GM23248 (cell line): ENCODE data around the gene NPHP4. TPM values are rescaled to one million over a fixed set of nuclear protein-coding genes. Genes with fewer than 3 reads are reported as not detected.
A peak's percentile ranks its signal among the peaks of the same experiment; 100 is the strongest.

Experiments used
- DNase-seq: peaks from one replicate; pipeline ENCODE4 v3.0.0-alpha.2; 2015
- H2AFZ ChIP-seq: fragments of 200-600 bp; sonication (generic); 2 replicates; pipeline ENCODE4 v1.6.1; 2016; ENCODE audit warnings: antibody characterized with exemption
- H3F3A ChIP-seq: fragments of 200-600 bp; sonication (generic); 2 replicates; pipeline ENCODE4 v1.6.1; 2016; ENCODE audit warnings: mild to moderate bottlenecking, antibody characterized with exemption, mixed run types; ENCODE audit not compliant: insufficient read depth
- H3K27ac ChIP-seq: fragments of 200-600 bp; sonication (generic); 2 replicates; pipeline ENCODE4 v1.5.1; 2016; ENCODE audit warnings: mild to moderate bottlenecking
- H3K27me3 ChIP-seq: fragments of 200-600 bp; sonication (generic); replicated peaks from 2 replicates; pipeline ENCODE4 v1.6.1; 2016; ENCODE audit warnings: mild to moderate bottlenecking; ENCODE audit not compliant: insufficient read depth
- H3K36me3 ChIP-seq: fragments of 200-600 bp; sonication (generic); 2 replicates; pipeline ENCODE4 v1.6.1; 2016; ENCODE audit warnings: low read depth, mild to moderate bottlenecking
- H3K4me1 ChIP-seq: fragments of 200-600 bp; sonication (generic); 2 replicates; pipeline ENCODE4 v1.6.1; 2016; ENCODE audit warnings: mild to moderate bottlenecking; ENCODE audit not compliant: insufficient read depth
- H3K4me2 ChIP-seq: fragments of 200-600 bp; sonication (generic); one replicate; pipeline ENCODE4 v1.6.1; 2016; ENCODE audit warnings: mild to moderate bottlenecking; ENCODE audit not compliant: unreplicated experiment
- H3K4me3 ChIP-seq: fragments of 200-600 bp; sonication (generic); 2 replicates; pipeline ENCODE4 v1.5.1; 2016; ENCODE audit warnings: mild to moderate bottlenecking
- H3K79me2 ChIP-seq: fragments of 200-600 bp; sonication (generic); 2 replicates; pipeline ENCODE4 v1.6.1; 2016; ENCODE audit warnings: mild to moderate bottlenecking; ENCODE audit not compliant: insufficient read depth
- H3K9ac ChIP-seq: fragments of 200-600 bp; sonication (generic); 2 replicates; pipeline ENCODE4 v1.6.1; 2016; ENCODE audit warnings: mild to moderate bottlenecking
- H3K9me2 ChIP-seq: fragments of 200-600 bp; sonication (generic); 2 replicates; pipeline ENCODE4 v1.6.1; 2016; ENCODE audit warnings: mixed run types, mild to moderate bottlenecking, moderate library complexity; ENCODE audit not compliant: insufficient read depth
- H3K9me3 ChIP-seq: fragments of 200-600 bp; sonication (generic); one replicate; pipeline ENCODE4 v1.6.1; 2017; ENCODE audit warnings: low read depth
- H4K20me1 ChIP-seq: fragments of 200-600 bp; sonication (generic); 2 replicates; pipeline ENCODE4 v1.6.0; 2016; ENCODE audit not compliant: insufficient read depth
- EZH2 ChIP-seq: fragments of 200-600 bp; sonication (generic); IDR thresholded peaks from 2 replicates; pipeline ENCODE4 v1.6.1; 2018; ENCODE audit warnings: antibody characterized with exemption, mild to moderate bottlenecking; ENCODE audit not compliant: insufficient read depth, poor library complexity, severe bottlenecking
- EZH2phosphoT487 ChIP-seq: fragments of 200-600 bp; sonication (generic); IDR thresholded peaks from 2 replicates; pipeline ENCODE4 v1.6.1; 2018; ENCODE audit warnings: antibody characterized with exemption, moderate library complexity, mild to moderate bottlenecking, low read depth; ENCODE audit not compliant: insufficient read depth
- WGBS, 2 experiments: methylation state at CpG; one replicate each; pipeline ENCODE4 v1.1.6; 2015 to 2017; ENCODE audit warnings: low lambda C conversion rate in 2 of 2, low coverage in 1 of 2; ENCODE audit errors: missing lambda C conversion rate in 2 of 2; 5-methylcytosine and 5-hydroxymethylcytosine counted together
- in situ Hi-C: fragments of 300-500 bp; cut with MboI; formaldehyde crosslinking; loops from 2 replicates; pipeline ENCODE4 v1.15.0; 2020
- polyA plus RNA-seq: library from polyadenylated mRNA; unstranded; fragments of >200 nt; fragmentation: Nextera tagmentation; extraction: Ambion mirVana; gene quantifications from 2 replicates; pipeline ENCODE4 v1.2.1, GENCODE V29; 2016
- total RNA-seq: library from RNA; depleted of rRNA; stranded (reverse); fragments of >200 nt; shearing (Covaris generic); gene quantifications from 2 replicates; pipeline ENCODE4 v1.2.3, GENCODE V29; 2014

The NPHP4 gene
- total and polyA plus RNA-seq, 2 experiments from 2014 or later, result 4.0 to 4.2 TPM

DNA sequence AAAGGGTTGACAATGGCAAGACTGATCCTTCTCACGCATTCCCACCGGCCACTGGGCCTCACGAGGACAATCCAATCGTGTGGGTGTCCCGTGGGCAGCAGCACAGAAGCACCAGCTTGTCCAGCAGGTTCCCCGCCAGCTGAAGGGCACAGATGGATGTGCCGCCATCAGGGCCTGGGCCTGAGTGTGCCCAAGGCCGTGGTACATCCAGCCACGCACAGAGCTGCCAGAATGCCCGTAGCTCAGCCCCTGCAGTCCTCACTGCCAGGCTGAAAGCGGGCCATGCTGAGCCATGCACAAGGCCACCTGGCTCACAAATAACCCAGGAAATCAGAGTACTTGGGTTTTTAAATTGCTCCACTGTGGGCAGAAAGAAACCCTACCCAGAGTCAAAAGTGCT, 7.0 kb downstream of the NPHP4 start:
- TF ChIP-seq EZH2 (no peak), EZH2phosphoT487 (no peak)
- 81 to 86% methylated on average over 11 of the region's 11 CpGs for WGBS, 2 experiments
- in situ Hi-C loops, result no loop called here
- no peaks in the 10 kb centered on the region for H3K9me3 ChIP-seq
- H3K4me1 ChIP-seq, result peaks cover 16% of the 10 kb centered on the region
- H3K4me3 ChIP-seq, result no peak overlapping the region
- H3K9me2 ChIP-seq, result no peaks in the 10 kb centered on the region
- H3K27me3 ChIP-seq, result no peaks in the 10 kb centered on the region
- no peak overlapping the region for H2AFZ ChIP-seq
- H3F3A ChIP-seq, result peaks cover 28% of the 10 kb centered on the region; the same call in 1 of the 2 replicates
- no peak overlapping the region for H3K27ac ChIP-seq
- H3K4me2 ChIP-seq, result no peak overlapping the region
- H4K20me1 ChIP-seq, result no peaks in the 10 kb centered on the region
- no peaks in the 10 kb centered on the region for H3K36me3 ChIP-seq
- no peak for DNase-seq
- no peak overlapping the region for H3K9ac ChIP-seq
- H3K79me2 ChIP-seq, result peaks cover 28% of the 10 kb centered on the region

DNA sequence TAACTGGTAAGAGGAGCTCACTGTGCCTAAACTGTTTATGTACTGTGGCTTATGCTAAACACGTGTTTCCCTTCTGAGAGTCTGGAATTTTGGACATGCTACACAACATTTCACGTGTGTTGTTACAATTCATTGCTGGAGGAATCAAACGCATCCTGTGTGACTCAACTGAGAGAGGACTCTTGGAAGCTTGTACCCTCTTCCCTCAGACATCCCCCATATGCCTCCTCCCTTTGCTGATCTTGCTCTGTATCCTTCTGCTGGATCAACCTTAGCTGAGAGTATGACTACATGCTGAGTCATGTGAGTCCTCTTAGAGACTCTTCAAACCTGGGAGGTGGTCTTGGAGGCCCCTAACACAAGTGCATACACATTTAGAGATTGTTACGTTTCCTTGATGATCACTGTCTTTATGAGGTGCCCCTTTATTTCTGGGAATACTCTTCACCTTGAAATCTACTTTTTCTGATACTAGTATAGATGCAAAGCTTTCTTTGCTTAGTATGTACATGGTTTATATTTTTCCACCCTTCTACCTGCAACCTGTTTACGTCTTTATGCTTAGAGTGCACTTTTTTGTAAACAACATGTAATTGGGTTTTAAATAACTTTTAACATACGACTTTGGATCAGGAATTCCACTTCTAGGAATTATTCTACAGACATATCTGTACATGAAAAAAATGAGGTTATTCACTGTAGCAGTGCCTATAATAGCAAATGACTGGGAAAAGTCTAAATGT, 8.7 kb downstream of the NPHP4 start:
- no peaks in the 10 kb centered on the region for H4K20me1 ChIP-seq
- WGBS, 2 experiments, result 58% methylated on average over 6 of the region's 6 CpGs
- no peaks in the 10 kb centered on the region for H3K9me3 ChIP-seq
- no peaks in the 10 kb centered on the region for H3K9me2 ChIP-seq
- H3K27me3 ChIP-seq, result no peaks in the 10 kb centered on the region
- H3K9ac ChIP-seq, result no peak overlapping the region
- peak; percentile 76 for DNase-seq
- peaks cover 17% of the 10 kb centered on the region for H3K4me1 ChIP-seq
- peak overlapping the region; percentile 32; the same call in 1 of the 2 replicates for H3K27ac ChIP-seq
- TF ChIP-seq EZH2, result no peak
- no peak for TF ChIP-seq EZH2phosphoT487
- H3K4me3 ChIP-seq, result no peak overlapping the region
- no peaks in the 10 kb centered on the region for H3K36me3 ChIP-seq
- peak overlapping the region; percentile 13 for H3K4me2 ChIP-seq
- peaks cover 28% of the 10 kb centered on the region; the same call in 1 of the 2 replicates for H3F3A ChIP-seq
- H3K79me2 ChIP-seq, result peaks cover 12% of the 10 kb centered on the region
- H2AFZ ChIP-seq, result no peak overlapping the region
- in situ Hi-C loops, result no loop called here

- Histone ChIP-seq H3F3A (peaks cover 28% of the 10 kb centered on the region; the same call in 1 of the 2 replicates), H3K4me3 (no peak overlapping the region), H3K9me2 (no peaks in the 10 kb centered on the region), H3K9ac (no peak overlapping the region), H3K27me3 (no peaks in the 10 kb centered on the region), H3K4me1 (peaks cover 17% of the 10 kb centered on the region), H3K79me2 (peaks cover 12% of the 10 kb centered on the region; the same call in 1 of the 2 replicates), H3K27ac (0 out of 2 replicates have a peak overlapping the region, but pooled peaks have one; percentile 32), H4K20me1 (no peaks in the 10 kb centered on the region), H2AFZ (no peak overlapping the region), H3K9me3 (no peaks in the 10 kb centered on the region), H3K36me3 (no peaks in the 10 kb centered on the region), H3K4me2 (peak overlapping the region; percentile 13)
- in situ Hi-C loops, result no loop called here
- no peak for DNase-seq
- WGBS, 2 experiments, result 23% methylated on average over 5 of the region's 5 CpGs
- TF ChIP-seq EZH2phosphoT487 (no peak), EZH2 (no peak)
These were observed 9.4 kb downstream of the NPHP4 start for GRCh38 chr1:5982868-5983267.

DNA sequence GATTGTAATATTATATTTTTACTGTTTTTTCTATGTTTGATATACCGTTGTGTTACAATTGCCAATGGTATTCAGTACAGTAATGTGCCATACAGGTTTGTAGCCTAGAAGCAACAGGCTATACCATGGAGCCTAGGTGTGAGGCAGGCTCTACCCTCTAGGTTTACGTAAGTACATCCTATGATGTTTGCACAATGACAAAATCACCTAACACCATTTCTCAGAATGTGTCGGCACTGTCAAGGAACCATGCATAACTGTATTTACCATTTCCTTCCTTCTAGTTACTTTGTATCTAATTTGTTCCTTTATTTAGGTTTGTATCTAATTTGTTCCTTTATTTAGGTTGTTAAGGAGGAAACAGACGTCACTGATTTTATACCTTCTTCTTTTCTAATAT, 9.9 kb downstream of the NPHP4 start:
- H3K4me1 ChIP-seq, result peaks cover 17% of the 10 kb centered on the region
- H3K27me3 ChIP-seq, result no peaks in the 10 kb centered on the region
- WGBS, 2 experiments, result 79 to 82% methylated on average over 4 of the region's 4 CpGs
- no peaks in the 10 kb centered on the region for H4K20me1 ChIP-seq
- H2AFZ ChIP-seq, result no peak overlapping the region
- peaks cover 28% of the 10 kb centered on the region; the same call in 1 of the 2 replicates for H3F3A ChIP-seq
- H3K9me2 ChIP-seq, result no peaks in the 10 kb centered on the region
- DNase-seq, result no peak
- H3K4me3 ChIP-seq, result no peak overlapping the region
- H3K79me2 ChIP-seq, result peaks cover 8% of the 10 kb centered on the region; the same call in 1 of the 2 replicates
- H3K9ac ChIP-seq, result no peak overlapping the region
- no peak for TF ChIP-seq EZH2phosphoT487
- no peak overlapping the region for H3K27ac ChIP-seq
- H3K36me3 ChIP-seq, result no peaks in the 10 kb centered on the region
- no peaks in the 10 kb centered on the region for H3K9me3 ChIP-seq
- H3K4me2 ChIP-seq, result no peak overlapping the region
- in situ Hi-C loops, result no loop called here
